ENCODE measurements around the gene KLHL34. TPM values are rescaled to one million over a fixed set of nuclear protein-coding genes. Genes with fewer than 3 reads are reported as not detected.

KLHL34 gene
- total RNA-seq, 1 donor from 2014 or later, result not detected

DNA sequence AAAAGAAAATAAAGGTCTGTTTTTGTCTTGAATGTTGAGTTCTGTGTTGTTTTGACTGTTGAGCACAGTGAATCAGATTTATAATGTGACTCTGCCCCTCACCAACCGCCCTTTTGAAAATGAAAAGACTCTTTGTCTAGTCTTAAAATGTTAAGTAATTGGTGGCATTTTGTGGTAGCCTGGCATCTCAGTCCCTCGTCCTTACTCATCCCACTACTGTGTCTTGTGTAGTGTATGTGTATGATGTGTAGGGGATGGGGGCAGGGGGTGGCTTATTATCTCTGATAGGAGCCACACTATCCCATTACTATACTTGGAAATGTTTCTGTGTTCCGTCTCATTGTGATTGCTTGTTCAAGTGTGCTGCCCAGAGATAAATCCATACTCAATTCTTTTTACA, 12.2 kb downstream of the KLHL34 start:
- Histone ChIP-seq H4K20me1 (ENCODE audit: low read depth) (no peaks in the 10 kb centered on the region), H3K9ac (no peak overlapping the region), H3K79me2 (ENCODE audit: low read depth) (no peaks in the 10 kb centered on the region), H3K36me3 (no peaks in the 10 kb centered on the region), H3K9me3 (ENCODE audit: low read depth) (no peaks in the 10 kb centered on the region), H3F3A (ENCODE audit: low read depth) (no peaks in the 10 kb centered on the region), H3K4me3 (no peak overlapping the region), H3K4me2 (no peak overlapping the region), H3K4me1 (no peaks in the 10 kb centered on the region), H3K27me3 (no peaks in the 10 kb centered on the region), H2AFZ (replicated peaks) (no peak overlapping the region), H3K27ac (no peak overlapping the region)
- peaks cover 3% of the 10 kb centered on the region for H3K27me3 Mint-ChIP-seq (ENCODE audit: insufficient read depth, low read depth)
- no peak overlapping the region for H3K4me3 Mint-ChIP-seq
- H3K27ac Mint-ChIP-seq, result peak overlapping the region; percentile 67
- TF ChIP-seq CTCF (IDR thresholded peaks at IDR 0.05) (no peak), EZH2 (IDR thresholded peaks at IDR 0.05) (no peak), EZH2phosphoT487 (IDR thresholded peaks at IDR 0.05) (no peak)
- H3K36me3 Mint-ChIP-seq, result no peaks in the 10 kb centered on the region
- H3K9me3 Mint-ChIP-seq, result no peaks in the 10 kb centered on the region
- H3K4me1 Mint-ChIP-seq, result peaks cover 13% of the 10 kb centered on the region
- DNase-seq (ENCODE audit: low spot score), result no peak

DNA sequence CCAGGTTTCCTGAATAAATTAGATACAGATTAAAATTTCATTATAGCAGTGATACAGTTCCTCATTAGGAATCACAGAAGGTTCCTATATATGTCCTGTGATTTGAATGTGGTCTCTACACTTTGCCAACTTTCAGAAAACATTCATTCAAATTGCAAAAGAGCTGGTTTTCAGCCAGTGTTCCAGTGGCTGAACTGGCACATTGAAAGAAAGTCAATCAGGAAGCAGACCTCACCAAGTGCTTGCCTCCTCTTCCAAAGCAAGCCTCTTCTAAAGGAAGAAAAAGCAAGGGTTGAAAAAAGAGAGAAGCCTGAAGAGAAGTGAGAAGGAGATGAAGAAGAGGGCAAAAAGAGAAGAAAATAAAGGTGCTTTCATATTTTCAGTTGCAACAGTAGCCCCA, 12.7 kb downstream of the KLHL34 start:
- Histone ChIP-seq H3K27me3 (no peaks in the 10 kb centered on the region), H3F3A (ENCODE audit: low read depth) (no peaks in the 10 kb centered on the region), H3K36me3 (no peaks in the 10 kb centered on the region), H3K9me3 (ENCODE audit: low read depth) (no peaks in the 10 kb centered on the region), H3K79me2 (ENCODE audit: low read depth) (no peaks in the 10 kb centered on the region), H3K9ac (no peak overlapping the region), H2AFZ (replicated peaks) (no peak overlapping the region), H3K4me1 (no peaks in the 10 kb centered on the region), H3K4me3 (no peak overlapping the region), H4K20me1 (ENCODE audit: low read depth) (no peaks in the 10 kb centered on the region), H3K27ac (no peak overlapping the region), H3K4me2 (no peak overlapping the region)
- Mint-ChIP-seq H3K27me3 (ENCODE audit: insufficient read depth, low read depth) (peaks cover 3% of the 10 kb centered on the region), H3K4me3 (no peak overlapping the region), H3K27ac (no peak overlapping the region), H3K4me1 (peaks cover 13% of the 10 kb centered on the region), H3K9me3 (no peaks in the 10 kb centered on the region), H3K36me3 (no peaks in the 10 kb centered on the region)
- TF ChIP-seq CTCF (IDR thresholded peaks at IDR 0.05), result no peak
- TF ChIP-seq EZH2 (IDR thresholded peaks at IDR 0.05), result no peak
- TF ChIP-seq EZH2phosphoT487 (IDR thresholded peaks at IDR 0.05), result no peak
- DNase-seq (ENCODE audit: low spot score), result no peak

- H3K4me3 Mint-ChIP-seq, result no peak overlapping the region
- no peaks in the 10 kb centered on the region for H3K9me3 ChIP-seq (ENCODE audit: low read depth)
- no peaks in the 10 kb centered on the region for H3K79me2 ChIP-seq (ENCODE audit: low read depth)
- H3K9me3 Mint-ChIP-seq, result no peaks in the 10 kb centered on the region
- no peaks in the 10 kb centered on the region for H3K4me1 Mint-ChIP-seq
- H3K9ac ChIP-seq, result no peak overlapping the region
- H3K36me3 Mint-ChIP-seq, result no peaks in the 10 kb centered on the region
- no peak overlapping the region for H3K4me3 ChIP-seq
- H3K4me1 ChIP-seq, result no peaks in the 10 kb centered on the region
- H4K20me1 ChIP-seq (ENCODE audit: low read depth), result no peaks in the 10 kb centered on the region
- H3K4me2 ChIP-seq, result no peak overlapping the region
- no peaks in the 10 kb centered on the region for H3K27me3 ChIP-seq
- H3F3A ChIP-seq (ENCODE audit: low read depth), result no peaks in the 10 kb centered on the region
- H3K36me3 ChIP-seq, result peaks cover 10% of the 10 kb centered on the region
- H2AFZ ChIP-seq (replicated peaks), result no peak overlapping the region
- H3K27ac ChIP-seq, result no peak overlapping the region
- DNase-seq (ENCODE audit: low spot score), result no peak
- H3K27ac Mint-ChIP-seq, result no peak overlapping the region
- H3K27me3 Mint-ChIP-seq (ENCODE audit: insufficient read depth, low read depth), result no peaks in the 10 kb centered on the region
- TF ChIP-seq EZH2 (IDR thresholded peaks at IDR 0.05), result no peak
- TF ChIP-seq CTCF (IDR thresholded peaks at IDR 0.05), result no peak
- no peak for TF ChIP-seq EZH2phosphoT487 (IDR thresholded peaks at IDR 0.05)
Observed at GRCh38 chrX:21639775-21640174, 18.4 kb downstream of the KLHL34 start.

Measured in neural progenitor cell (in vitro differentiated cells).